HG02885 (cell line): ENCODE measurements around the gene SLC43A2.
"Not testable (repeated sequence)": the region's sequence is repeated elsewhere in the genome, so short reads cannot be mapped to it uniquely, and the experiment has no call there.

Experiments
- ATAC-seq: cut with Tn5 transposase; IDR thresholded peaks from one replicate; pipeline ENCODE4 v1.9.1; 2021; ENCODE audit warnings: mild to moderate bottlenecking; ENCODE audit not compliant: unreplicated experiment, poor library complexity

Gene SLC43A2

GRCh38 chr17:1552932-1553331 lies 75.7 kb downstream of the SLC43A2 start:
- no peak for ATAC-seq

- ATAC-seq, result no peak
These were observed 76.9 kb downstream of the SLC43A2 start for GRCh38 chr17:1551741-1552140.

- no peak for ATAC-seq
These were observed 80.6 kb downstream of the SLC43A2 start for GRCh38 chr17:1548032-1548431.

- no peak for ATAC-seq
These were observed 82.2 kb downstream of the SLC43A2 start for GRCh38 chr17:1546292-1546922.

- no peak for ATAC-seq
These were observed 83.0 kb downstream of the SLC43A2 start for GRCh38 chr17:1545618-1546017.

- no peak for ATAC-seq
These were observed 86.3 kb downstream of the SLC43A2 start for GRCh38 chr17:1542316-1542715.

- no peak for ATAC-seq
These were observed 87.2 kb downstream of the SLC43A2 start for GRCh38 chr17:1541367-1541904.

GRCh38 chr17:1539811-1540210 lies 88.8 kb downstream of the SLC43A2 start:
- no peak for ATAC-seq

- ATAC-seq, result no peak
These were observed 92.9 kb downstream of the SLC43A2 start for GRCh38 chr17:1535737-1536136.

- ATAC-seq, result no peak
These were observed 94.8 kb downstream of the SLC43A2 start for GRCh38 chr17:1533661-1534325.

- ATAC-seq, result no peak
These were observed 95.6 kb downstream of the SLC43A2 start for GRCh38 chr17:1532836-1533602.

- ATAC-seq, result no peak
These were observed 98.8 kb downstream of the SLC43A2 start for GRCh38 chr17:1529863-1530262.

- ATAC-seq, result not testable (repeated sequence)
These were observed 101.8 kb downstream of the SLC43A2 start for GRCh38 chr17:1526876-1527275.

- ATAC-seq, result no peak
These were observed 106.0 kb downstream of the SLC43A2 start for GRCh38 chr17:1522626-1523025.

GRCh38 chr17:1521086-1521640 lies 107.5 kb downstream of the SLC43A2 start:
- ATAC-seq, result no peak

- ATAC-seq, result no peak
These were observed 109.0 kb downstream of the SLC43A2 start for GRCh38 chr17:1519678-1520077.
